ENCODE measurements around the gene DGKH.
"Not testable (repeated sequence)": the region's sequence is repeated elsewhere in the genome, so short reads cannot be mapped to it uniquely, and the experiment has no call there.

Gene DGKH

GRCh38 chr13:42040730-42041010 lies 7.8 kb upstream of the DGKH start:
- no peak for DNase-seq

- DNase-seq, result no peak
Measured at GRCh38 chr13:42041011-42041683, 7.3 kb upstream of the DGKH start.

- DNase-seq, result no peak
Measured at GRCh38 chr13:42041684-42042035, 6.8 kb upstream of the DGKH start.

- no peak for DNase-seq
Measured at GRCh38 chr13:42043676-42044075, 4.8 kb upstream of the DGKH start.

GRCh38 chr13:42046448-42046847 lies 2.0 kb upstream of the DGKH start:
- no peak for DNase-seq

GRCh38 chr13:42047561-42048341 lies 697 bp upstream of the DGKH start:
- DNase-seq, result no peak

- DNase-seq, result peak; percentile 17
Measured at GRCh38 chr13:42048684-42049453, 421 bp downstream of the DGKH start.

- DNase-seq, result no peak
Measured at GRCh38 chr13:42049454-42049813, 986 bp downstream of the DGKH start.

- no peak for DNase-seq
Measured at GRCh38 chr13:42054798-42055499, 6.5 kb downstream of the DGKH start.

GRCh38 chr13:42055500-42056085 lies 7.1 kb downstream of the DGKH start:
- DNase-seq, result no peak

- DNase-seq, result no peak
Measured at GRCh38 chr13:42056146-42056545, 7.7 kb downstream of the DGKH start.

GRCh38 chr13:42056583-42056982 lies 8.1 kb downstream of the DGKH start:
- no peak for DNase-seq

GRCh38 chr13:42057918-42058530 lies 9.6 kb downstream of the DGKH start:
- DNase-seq, result no peak

- DNase-seq, result no peak
Measured at GRCh38 chr13:42061943-42062342, 13.5 kb downstream of the DGKH start.

- DNase-seq, result no peak
Measured at GRCh38 chr13:42063105-42063504, 14.7 kb downstream of the DGKH start.

GRCh38 chr13:42064259-42064658 lies 15.8 kb downstream of the DGKH start:
- no peak for DNase-seq

- DNase-seq, result no peak
Measured at GRCh38 chr13:42064966-42065365, 16.5 kb downstream of the DGKH start.

- no peak for DNase-seq
Measured at GRCh38 chr13:42065414-42065813, 17.0 kb downstream of the DGKH start.

GRCh38 chr13:42066542-42066941 lies 18.1 kb downstream of the DGKH start:
- DNase-seq, result no peak

GRCh38 chr13:42068886-42069285 lies 20.4 kb downstream of the DGKH start:
- DNase-seq, result no peak

GRCh38 chr13:42070599-42070998 lies 22.2 kb downstream of the DGKH start:
- DNase-seq, result not testable (repeated sequence)

GRCh38 chr13:42071179-42071578 lies 22.7 kb downstream of the DGKH start:
- not testable (repeated sequence) for DNase-seq
